GM18508 (cell line): Measurements from ENCODE around the gene NRL.

ENCODE experiments used
- ATAC-seq: cut with Tn5 transposase; IDR thresholded peaks from one replicate; pipeline ENCODE4 v1.9.1; 2021; ENCODE audit warnings: moderate number of reproducible peaks; ENCODE audit not compliant: insufficient read depth, unreplicated experiment

NRL gene

GRCh38 chr14:24114532-24115421, at the start of gene NRL, which contains the start of gene DCAF11:
Gene NRL (minus strand): TSS chr14:24114949. CDS start chr14:24082848, 32,101 bp downstream.
Gene DCAF11 (plus strand): TSS chr14:24114777. CDS start chr14:24115595, 818 bp downstream.
- ATAC-seq = peak; percentile 79

DNA sequence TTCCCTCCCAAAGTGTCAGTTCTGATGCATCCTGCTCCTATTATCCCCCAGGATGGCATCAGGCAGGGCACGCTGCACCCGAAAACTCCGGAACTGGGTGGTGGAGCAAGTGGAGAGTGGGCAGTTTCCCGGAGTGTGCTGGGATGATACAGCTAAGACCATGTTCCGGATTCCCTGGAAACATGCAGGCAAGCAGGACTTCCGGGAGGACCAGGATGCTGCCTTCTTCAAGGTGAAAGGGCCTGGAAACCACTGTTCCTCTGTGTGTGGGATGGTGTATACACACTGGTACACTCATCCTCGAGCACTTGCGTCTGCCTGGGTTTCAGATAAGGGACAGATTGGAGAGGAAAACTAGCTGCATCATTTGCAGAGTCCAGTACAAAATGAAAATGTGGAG, 47.3 kb upstream of the NRL start:
- ATAC-seq = no peak

GRCh38 chr14:24160850-24161804, 46.4 kb upstream of the NRL start, which contains the start of gene IRF9:
Gene IRF9 (plus strand): TSS chr14:24161265. CDS start chr14:24162145, 880 bp downstream.
- ATAC-seq = peak; percentile 56

DNA sequence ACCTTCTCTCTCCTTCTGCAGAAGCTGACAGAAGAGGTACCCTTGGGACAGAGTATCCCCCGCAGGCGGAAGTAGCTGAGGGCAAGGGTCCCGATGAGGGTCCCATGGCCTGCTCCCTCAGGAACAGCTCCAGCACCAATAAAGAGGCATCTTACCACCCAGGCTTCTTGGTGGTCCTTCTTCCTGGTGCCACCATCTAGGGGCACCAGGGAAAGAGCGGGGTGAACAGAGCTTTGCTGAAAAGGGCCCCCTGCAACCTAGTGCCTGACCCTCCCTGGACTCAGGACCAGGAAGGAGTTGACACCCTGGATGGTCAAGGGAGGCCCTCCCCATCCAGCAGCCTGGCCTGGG, 45.7 kb upstream of the NRL start:
- ATAC-seq = no peak

- ATAC-seq = no peak
Measured at GRCh38 chr14:24159777-24160498, 45.2 kb upstream of the NRL start.

DNA sequence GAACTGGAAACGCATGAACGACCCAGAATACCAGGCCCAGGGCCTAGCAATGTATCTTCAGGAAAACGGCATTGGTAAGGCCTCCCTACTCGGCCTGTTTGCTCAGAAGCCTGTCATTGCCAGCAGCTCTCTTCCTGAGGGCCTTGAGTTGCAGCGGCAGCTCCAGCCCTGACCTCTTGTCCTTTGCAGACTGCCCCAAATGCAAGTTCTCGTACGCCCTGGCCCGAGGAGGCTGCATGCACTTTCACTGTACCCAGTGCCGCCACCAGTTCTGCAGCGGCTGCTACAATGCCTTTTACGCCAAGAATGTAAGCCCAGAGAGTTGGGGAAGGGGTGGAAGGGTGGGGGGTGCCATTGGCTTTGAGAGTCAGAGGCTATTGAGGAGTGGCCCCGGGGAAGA, 42.6 kb upstream of the NRL start:
- ATAC-seq = no peak

- ATAC-seq = no peak
Measured at GRCh38 chr14:24156840-24157239, 42.1 kb upstream of the NRL start.

- no peak for ATAC-seq
Measured at GRCh38 chr14:24155100-24155499, 40.4 kb upstream of the NRL start.

DNA sequence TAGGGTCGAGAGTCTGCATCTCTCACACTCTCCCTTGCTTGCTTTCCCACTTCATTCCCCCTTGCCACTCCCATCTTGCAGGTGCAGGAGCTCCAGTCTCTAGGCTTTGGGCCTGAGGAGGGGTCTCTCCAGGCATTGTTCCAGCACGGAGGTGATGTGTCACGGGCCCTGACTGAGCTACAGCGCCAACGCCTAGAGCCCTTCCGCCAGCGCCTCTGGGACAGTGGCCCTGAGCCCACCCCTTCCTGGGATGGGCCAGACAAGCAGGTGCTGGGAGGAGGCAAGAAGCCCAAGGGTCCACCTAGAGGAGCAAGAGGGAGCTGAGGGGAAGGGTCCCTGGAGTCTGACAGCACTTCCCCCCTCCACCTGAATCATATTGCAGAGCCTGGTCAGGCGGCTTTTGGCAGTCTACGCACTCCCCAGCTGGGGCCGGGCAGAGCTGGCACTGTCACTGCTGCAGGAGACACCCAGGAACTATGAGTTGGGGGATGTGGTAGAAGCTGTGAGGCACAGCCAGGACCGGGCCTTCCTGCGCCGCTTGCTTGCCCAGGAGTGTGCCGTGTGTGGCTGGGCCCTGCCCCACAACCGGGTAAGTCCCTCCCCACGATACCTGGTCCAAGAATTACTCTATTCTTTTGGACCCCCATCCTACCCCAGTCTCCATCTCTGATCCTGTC, 36.8 kb upstream of the NRL start:
- no peak for ATAC-seq

GRCh38 chr14:24150993-24151392, 36.2 kb upstream of the NRL start:
- no peak for ATAC-seq

DNA sequence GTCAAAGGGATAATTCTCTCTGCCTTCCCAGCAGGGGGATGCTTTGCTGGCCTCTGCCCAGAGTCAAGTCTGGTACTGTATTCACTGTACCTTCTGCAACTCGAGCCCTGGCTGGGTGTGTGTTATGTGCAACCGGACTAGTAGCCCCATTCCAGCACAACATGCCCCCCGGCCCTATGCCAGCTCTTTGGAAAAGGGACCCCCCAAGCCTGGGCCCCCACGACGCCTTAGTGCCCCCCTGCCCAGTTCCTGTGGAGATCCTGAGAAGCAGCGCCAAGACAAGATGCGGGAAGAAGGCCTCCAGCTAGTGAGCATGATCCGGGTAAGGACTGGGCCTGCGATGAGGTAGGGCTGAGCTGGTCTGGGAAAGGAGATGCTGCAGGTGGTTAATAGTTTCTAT, 35.8 kb upstream of the NRL start:
- no peak for ATAC-seq

GRCh38 chr14:24150061-24150460, 35.3 kb upstream of the NRL start:
- ATAC-seq = no peak

DNA sequence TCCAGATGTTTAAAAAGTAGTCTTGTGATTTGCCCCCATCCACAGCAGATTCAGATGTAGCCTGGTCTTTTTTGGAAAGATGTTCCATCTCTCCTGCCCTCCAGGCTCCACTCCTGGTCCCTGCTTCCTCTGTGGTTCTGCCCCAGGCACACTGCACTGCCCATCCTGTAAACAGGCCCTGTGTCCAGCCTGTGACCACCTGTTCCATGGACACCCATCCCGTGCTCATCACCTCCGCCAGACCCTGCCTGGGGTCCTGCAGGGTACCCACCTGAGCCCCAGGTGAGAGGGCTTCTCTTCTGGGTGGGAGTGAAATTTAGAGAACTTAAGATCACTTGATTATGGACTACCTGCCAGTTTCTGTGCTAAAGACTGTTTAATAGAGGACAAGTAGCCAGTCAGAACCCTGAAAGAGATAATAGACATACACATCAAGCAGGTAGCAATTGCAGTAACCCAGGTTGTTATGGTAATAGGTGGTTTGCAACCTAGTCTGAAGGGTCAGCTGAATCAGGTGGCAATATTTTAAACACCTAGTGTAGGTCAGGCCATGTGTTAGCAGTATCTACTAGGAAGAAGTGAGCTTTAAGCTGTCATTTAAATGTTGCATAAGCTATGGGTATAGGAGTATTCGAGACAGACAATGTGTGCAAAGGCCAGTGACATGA, 34.7 kb upstream of the NRL start:
- no peak for ATAC-seq

GRCh38 chr14:24147761-24148428, 33.1 kb upstream of the NRL start:
- ATAC-seq = no peak

- ATAC-seq = peak; percentile 67
Measured at GRCh38 chr14:24146978-24147760, 32.4 kb upstream of the NRL start, which contains the start of gene RNF31. Gene RNF31 (plus strand): TSS chr14:24147498. CDS start chr14:24147699, 201 bp downstream.

- ATAC-seq = peak; percentile 31
Measured at GRCh38 chr14:24146453-24146977, 31.8 kb upstream of the NRL start, which contains the start of gene PSME2. Gene PSME2 (minus strand): TSS chr14:24146610. CDS start chr14:24146581, 29 bp downstream.

DNA sequence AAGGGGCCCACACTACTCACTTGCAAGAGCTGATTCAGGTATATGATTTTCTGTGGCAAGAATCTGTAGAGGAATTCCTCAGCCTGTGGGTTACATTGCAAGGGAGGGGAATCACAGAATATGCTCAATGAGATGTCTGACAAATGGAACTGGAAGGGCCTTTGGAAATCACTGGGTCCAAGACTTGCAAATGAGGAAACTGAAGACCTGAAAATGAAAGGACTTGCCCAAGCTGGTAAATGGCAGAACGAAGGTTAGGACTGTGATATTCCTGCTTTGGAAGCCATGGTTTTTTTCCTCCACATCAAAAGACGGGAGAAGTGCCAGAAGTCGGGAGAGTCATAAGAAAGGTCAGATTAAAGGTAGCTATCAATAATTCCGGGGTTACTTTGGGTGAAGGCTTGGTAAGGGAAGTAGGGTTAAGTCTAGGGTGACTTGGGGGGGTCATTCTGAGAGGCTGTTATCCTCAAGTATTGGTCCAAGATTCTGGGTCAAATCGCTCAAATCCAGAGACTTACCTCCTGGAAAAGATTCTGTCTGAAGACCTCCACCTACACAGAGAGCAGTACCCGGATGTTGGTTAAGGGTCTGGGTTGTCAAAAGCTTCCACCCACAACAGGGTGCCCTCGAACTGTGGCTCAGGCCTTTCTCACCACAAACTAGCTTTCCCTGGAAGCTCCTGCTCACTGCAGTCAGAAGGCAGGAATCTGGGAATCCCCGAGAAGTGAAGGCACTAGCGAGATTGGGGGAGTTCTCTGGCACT, 31.1 kb upstream of the NRL start:
- ATAC-seq = no peak
